COLO829 (cell line): ENCODE data around the gene TNFSF9.
"Not testable (repeated sequence)": the region's sequence is repeated elsewhere in the genome, so short reads cannot be mapped to it uniquely, and the experiment has no call there.

Experiments used
- DNase-seq: peaks from one replicate; pipeline ENCODE4 v3.0.0; 2012; ENCODE audit warnings: low spot score

The TNFSF9 gene

DNA sequence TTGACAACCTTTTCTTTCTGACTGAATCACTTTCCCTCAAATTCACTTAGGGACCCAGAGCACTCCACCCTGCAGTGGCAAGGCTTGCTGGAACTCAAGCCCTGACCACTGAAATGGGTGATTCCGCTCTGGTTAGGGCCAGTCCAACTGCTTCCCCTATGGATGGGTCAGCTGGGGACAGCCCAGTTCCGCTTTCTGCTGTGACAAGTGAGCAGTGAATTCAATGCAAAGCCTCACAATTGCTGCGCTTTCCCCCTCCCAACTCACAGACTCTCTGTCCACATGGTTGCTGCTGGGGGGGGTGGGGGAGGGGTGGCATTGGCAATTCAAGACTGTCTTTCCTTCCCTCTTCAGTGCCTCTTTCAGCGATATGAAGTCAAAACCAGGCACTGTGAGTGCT is 41.4 kb downstream of the TNFSF9 start:
- DNase-seq, result no peak

DNA sequence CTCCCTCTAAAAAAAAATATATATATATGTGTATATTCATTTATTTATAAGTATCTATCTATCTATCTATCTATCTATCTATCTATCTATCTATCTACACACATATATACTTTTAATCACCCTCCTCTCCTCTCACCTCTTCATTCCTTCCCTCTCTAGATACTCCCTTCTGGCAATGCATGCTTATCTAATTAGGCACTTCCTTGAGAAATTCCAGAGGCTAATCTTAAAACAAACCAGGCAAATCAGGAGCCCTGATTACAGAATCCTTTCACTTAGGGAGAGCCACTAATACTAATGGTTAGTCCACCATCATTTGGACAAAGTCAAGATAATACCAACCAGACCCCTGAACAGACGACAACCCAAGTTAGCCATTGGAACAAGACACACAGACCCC is 42.5 kb downstream of the TNFSF9 start:
- DNase-seq, result no peak

DNA sequence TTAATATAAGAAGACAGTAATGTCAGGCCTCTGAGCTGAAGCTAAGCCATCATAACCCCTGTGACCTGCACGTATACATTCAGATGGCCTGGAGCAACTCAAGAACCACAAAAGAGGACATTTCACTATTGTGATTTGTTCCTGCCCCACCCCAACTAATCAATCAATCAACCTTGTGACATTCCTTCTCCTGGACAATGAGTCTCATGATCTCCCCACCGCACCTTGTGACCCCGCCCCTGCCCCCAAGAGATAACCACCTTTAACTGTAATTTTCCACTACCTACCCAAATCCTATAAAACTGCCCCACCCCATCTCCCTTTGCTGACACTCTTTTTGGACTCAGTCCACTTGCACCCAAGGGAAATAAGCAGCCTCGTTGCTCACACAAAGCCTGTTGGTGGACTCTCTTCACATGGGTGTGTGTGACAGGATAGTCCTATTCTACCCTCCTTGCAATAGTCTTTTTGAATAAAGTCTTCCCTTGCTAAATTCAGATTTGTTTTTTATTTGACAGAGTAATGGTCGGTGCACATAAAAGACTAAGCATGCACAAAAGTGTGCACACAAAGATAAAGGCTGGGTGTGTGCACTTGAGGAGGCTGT is 46.1 kb downstream of the TNFSF9 start:
- no peak for DNase-seq

DNA sequence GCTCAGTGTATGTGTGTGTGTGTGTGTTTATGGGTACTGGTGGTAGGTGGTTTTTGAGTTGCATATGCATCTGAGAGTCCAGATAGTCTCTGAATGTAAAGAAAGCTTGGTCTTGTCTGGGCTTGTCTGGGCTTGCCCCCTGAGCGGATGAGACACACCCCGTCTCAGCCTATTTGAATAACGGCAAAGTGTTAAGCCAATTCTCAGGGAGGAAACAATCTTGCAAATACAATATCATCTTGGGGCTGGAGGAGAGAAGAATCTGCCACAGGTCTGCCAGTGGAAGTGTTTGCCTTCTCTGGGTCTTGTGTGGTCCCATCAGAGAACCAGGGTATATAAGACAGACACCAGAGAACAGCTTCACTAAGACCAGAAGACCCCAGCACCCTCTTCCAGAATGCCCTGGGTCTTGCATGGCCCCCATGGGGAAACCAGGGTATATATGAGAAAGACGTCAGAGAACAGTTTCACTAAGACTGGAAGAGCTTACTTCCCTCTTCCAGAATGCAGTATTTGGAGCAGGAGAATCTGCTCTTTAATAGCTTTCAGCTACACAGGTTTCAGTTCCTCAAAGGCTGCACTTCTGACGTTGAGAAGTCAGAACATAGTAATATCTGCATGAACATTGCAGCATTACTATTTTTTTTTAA is 46.8 kb downstream of the TNFSF9 start:
- DNase-seq, result peak; percentile 64

DNA sequence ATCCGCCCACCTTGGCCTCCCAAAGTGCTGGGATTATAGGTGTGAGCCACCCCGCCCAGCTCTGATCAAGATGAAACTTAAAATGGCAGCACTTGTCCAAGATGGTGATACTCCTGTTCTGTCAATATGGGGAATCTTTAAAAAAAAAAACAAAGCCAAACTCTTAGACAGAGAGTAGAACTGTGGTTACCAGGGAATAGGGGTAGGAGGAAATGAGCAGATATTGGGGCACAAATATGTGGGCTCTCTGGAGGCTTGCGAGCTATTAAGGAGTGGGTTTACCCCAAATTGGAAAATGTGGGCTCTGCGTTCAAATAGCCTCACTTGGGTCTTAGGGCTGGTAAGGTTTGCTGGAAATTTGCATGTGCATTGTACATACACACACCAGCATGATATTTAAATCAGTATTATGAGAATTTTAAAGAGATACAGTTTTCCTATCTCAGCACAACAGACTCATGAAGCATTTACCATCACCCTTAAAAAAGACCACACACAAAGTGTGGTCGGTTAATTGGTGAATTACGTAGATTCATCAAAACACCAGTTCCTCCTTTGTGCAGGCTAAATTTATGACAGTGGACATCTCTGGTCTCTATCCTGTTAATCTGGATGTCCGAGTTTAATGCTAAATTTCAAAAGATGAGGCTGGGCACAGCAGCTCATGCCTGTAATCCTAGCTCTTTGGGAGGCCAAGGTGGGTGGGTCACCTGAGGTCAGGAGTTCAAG is 48.8 kb downstream of the TNFSF9 start:
- no peak for DNase-seq

DNA sequence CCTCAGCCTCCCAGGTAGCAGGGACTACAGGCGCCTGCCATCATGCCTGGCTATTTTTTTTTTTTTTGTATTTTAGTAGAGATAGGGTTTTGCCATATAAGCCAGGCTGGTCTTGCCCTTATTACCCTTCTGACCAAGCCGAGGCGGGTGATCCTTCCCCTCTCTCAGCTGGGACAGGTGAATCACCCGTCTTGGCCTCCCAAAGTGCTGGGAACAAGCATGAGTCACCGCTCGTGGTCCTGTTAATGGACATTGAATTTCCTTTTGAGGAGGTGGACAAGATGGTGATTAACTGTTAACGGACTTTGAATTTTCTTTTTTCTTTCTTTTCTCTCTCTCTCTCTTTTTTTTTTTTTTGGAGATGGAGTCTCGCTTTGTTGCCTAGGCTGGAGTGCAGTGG is 49.5 kb downstream of the TNFSF9 start:
- no peak for DNase-seq

DNA sequence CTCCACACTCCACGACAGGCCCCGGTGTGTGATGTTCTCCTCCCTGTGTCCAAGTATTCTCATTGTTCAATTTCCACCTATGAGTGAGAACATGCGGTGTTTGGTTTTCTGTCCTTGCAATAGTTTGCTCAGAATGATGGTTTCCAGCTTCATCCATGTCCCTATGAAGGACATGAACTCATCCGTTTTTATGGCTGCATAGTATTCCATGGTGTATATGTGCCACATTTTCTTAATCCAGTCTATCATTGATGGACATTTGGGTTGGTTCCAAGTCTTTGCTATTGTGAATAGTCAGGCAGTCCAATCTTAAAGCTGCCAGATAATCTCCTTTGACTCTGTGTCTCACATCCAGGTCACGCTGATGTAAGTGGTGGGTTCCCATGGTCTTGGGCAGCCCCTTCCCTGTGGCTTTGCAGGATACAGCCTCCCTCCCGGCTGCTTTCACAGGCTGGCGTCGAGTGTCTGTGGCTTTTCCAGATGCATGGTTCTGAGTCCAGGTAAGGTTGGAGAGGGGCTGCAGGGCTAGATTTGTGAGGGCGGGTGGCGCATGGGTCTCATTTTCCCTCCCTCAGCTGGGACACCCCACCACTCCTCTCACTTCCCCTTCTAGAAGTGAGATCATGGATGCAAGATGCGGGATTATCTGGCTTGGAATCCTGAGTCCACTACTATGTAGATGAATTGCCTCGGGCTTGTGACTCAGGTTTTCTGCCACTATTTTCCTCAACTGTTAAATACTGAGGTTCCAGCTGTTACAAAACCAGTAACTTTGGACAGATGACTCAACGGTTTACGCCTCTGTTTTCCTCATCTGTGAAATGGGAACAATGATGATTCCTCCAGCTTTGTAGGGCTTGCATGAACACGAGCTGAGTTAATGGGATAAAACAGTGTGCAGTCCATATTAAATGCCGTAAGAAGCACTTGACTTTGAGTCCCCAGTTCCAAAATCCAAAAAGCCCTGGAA is 52.0 kb downstream of the TNFSF9 start:
- not testable (repeated sequence) for DNase-seq
